HG03097 (cell line): ENCODE data around the gene SAMD5.
"Not testable (repeated sequence)": the region's sequence is repeated elsewhere in the genome, so short reads cannot be mapped to it uniquely, and the experiment has no call there.

Experiments used
- ATAC-seq: cut with Tn5 transposase; IDR thresholded peaks from one replicate; pipeline ENCODE4 v1.9.1; 2021; ENCODE audit not compliant: unreplicated experiment, low FRiP score

The SAMD5 gene

GRCh38 chr6:147527197-147527596 lies 18.7 kb downstream of the SAMD5 start:
- no peak for ATAC-seq

- no peak for ATAC-seq
Measured at GRCh38 chr6:147528511-147529145, 20.1 kb downstream of the SAMD5 start.

GRCh38 chr6:147530132-147531060 lies 21.9 kb downstream of the SAMD5 start:
- ATAC-seq: peak; percentile 53

GRCh38 chr6:147531321-147531720 lies 22.8 kb downstream of the SAMD5 start:
- ATAC-seq: no peak

- ATAC-seq: no peak
Measured at GRCh38 chr6:147534116-147534860, 25.8 kb downstream of the SAMD5 start.

GRCh38 chr6:147538821-147539220 lies 30.3 kb downstream of the SAMD5 start:
- no peak for ATAC-seq

- ATAC-seq: no peak
Measured at GRCh38 chr6:147540075-147540474, 31.6 kb downstream of the SAMD5 start.

GRCh38 chr6:147542436-147542835 lies 33.9 kb downstream of the SAMD5 start:
- ATAC-seq: not testable (repeated sequence)

- ATAC-seq: no peak
Measured at GRCh38 chr6:147544420-147544819, 35.9 kb downstream of the SAMD5 start.

- no peak for ATAC-seq
Measured at GRCh38 chr6:147546501-147547368, 38.2 kb downstream of the SAMD5 start.

- ATAC-seq: no peak
Measured at GRCh38 chr6:147547369-147547902, 38.9 kb downstream of the SAMD5 start.

- ATAC-seq: no peak
Measured at GRCh38 chr6:147548921-147549475, 40.5 kb downstream of the SAMD5 start.

GRCh38 chr6:147549531-147549930 lies 41.0 kb downstream of the SAMD5 start:
- ATAC-seq: no peak

- ATAC-seq: no peak
Measured at GRCh38 chr6:147551976-147552375, 43.5 kb downstream of the SAMD5 start.

GRCh38 chr6:147553099-147553498 lies 44.6 kb downstream of the SAMD5 start:
- no peak for ATAC-seq

- ATAC-seq: no peak
Measured at GRCh38 chr6:147554281-147554680, 45.8 kb downstream of the SAMD5 start.

- no peak for ATAC-seq
Measured at GRCh38 chr6:147559006-147559405, 50.5 kb downstream of the SAMD5 start.

- peak; percentile 63 for ATAC-seq
Measured at GRCh38 chr6:147560670-147561069, 52.2 kb downstream of the SAMD5 start.

GRCh38 chr6:147561726-147562125 lies 53.2 kb downstream of the SAMD5 start:
- ATAC-seq: no peak

- no peak for ATAC-seq
Measured at GRCh38 chr6:147563472-147563871, 55.0 kb downstream of the SAMD5 start.
